Measurements from ENCODE around the gene NAA30.

GRCh38 chr14:57390037-57390805, at the start of gene NAA30:
- TF ChIP-seq HSF4 (CRISPR knock-in tag; IDR thresholded peaks at IDR 0.05; ENCODE audit: borderline replicate concordance) (no peak), MAFF (IDR thresholded peaks at IDR 0.05; ENCODE audit: low read length) (no peak), DPF2 (IDR thresholded peaks at IDR 0.05) (no peak), TOE1 (IDR thresholded peaks at IDR 0.05; ENCODE audit: borderline replicate concordance) (no peak), TOE1 (CRISPR knock-in tag; IDR thresholded peaks at IDR 0.05; ENCODE audit: borderline replicate concordance, low read depth) (no peak), YY1 (IDR thresholded peaks at IDR 0.05; ENCODE audit: borderline replicate concordance in 1 of 3, control insufficient read depth in 1 of 3, extremely low read depth in 1 of 3, insufficient read depth in 3 of 3, insufficient read length in 1 of 3, insufficient replicate concordance in 2 of 3, low read depth in 1 of 3, low read length in 2 of 3) (no peak), ZZZ3 (IDR thresholded peaks at IDR 0.05) (no peak)
- TF ChIP-seq, protein P1, sequence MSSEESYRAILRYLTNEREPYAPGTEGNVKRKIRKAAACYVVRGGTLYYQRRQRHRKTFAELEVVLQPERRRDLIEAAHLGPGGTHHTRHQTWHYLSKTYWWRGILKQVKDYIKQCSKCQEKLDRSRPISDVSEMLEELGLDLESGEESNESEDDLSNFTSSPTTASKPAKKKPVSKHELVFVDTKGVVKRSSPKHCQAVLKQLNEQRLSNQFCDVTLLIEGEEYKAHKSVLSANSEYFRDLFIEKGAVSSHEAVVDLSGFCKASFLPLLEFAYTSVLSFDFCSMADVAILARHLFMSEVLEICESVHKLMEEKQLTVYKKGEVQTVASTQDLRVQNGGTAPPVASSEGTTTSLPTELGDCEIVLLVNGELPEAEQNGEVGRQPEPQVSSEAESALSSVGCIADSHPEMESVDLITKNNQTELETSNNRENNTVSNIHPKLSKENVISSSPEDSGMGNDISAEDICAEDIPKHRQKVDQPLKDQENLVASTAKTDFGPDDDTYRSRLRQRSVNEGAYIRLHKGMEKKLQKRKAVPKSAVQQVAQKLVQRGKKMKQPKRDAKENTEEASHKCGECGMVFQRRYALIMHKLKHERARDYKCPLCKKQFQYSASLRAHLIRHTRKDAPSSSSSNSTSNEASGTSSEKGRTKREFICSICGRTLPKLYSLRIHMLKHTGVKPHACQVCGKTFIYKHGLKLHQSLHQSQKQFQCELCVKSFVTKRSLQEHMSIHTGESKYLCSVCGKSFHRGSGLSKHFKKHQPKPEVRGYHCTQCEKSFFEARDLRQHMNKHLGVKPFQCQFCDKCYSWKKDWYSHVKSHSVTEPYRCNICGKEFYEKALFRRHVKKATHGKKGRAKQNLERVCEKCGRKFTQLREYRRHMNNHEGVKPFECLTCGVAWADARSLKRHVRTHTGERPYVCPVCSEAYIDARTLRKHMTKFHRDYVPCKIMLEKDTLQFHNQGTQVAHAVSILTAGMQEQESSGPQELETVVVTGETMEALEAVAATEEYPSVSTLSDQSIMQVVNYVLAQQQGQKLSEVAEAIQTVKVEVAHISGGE (CRISPR knock-in tag; IDR thresholded peaks at IDR 0.05), result no peak
